Subcutaneous abdominal adipose tissue (tissue), 5 donors: ENCODE data around the gene HNRNPH3.

Experiments used
- H3K27ac ChIP-seq: one replicate; pipeline ENCODE4 v1.7.0; 2013; ENCODE audit warnings: low read depth, mild to moderate bottlenecking, inconsistent platforms, low read length, moderate library complexity
- H3K27me3 ChIP-seq, 5 donors: one replicate each; pipeline ENCODE4 v1.7.0; 2013; ENCODE audit warnings: low read length in 5 of 5, inconsistent platforms in 1 of 5; ENCODE audit not compliant: control insufficient read depth in 5 of 5, insufficient read depth in 4 of 5
- H3K36me3 ChIP-seq, 5 donors: one replicate each; pipeline ENCODE4 v1.7.0; 2013; ENCODE audit warnings: low read length in 5 of 5; ENCODE audit not compliant: control insufficient read depth in 5 of 5, insufficient read depth in 5 of 5
- H3K4me1 ChIP-seq, 5 donors: one replicate each; pipeline ENCODE4 v1.7.0; 2013; ENCODE audit warnings: low read length in 5 of 5, mild to moderate bottlenecking in 3 of 5, moderate library complexity in 1 of 5; ENCODE audit not compliant: control insufficient read depth in 5 of 5, insufficient read depth in 5 of 5
- H3K4me3 ChIP-seq, 5 donors: one replicate each; pipeline ENCODE4 v1.7.0; 2013; ENCODE audit warnings: low read length in 5 of 5, low read depth in 1 of 5
- H3K9ac ChIP-seq, 5 donors: one replicate each; pipeline ENCODE4 v1.7.0; 2013; ENCODE audit warnings: low read length in 5 of 5, mild to moderate bottlenecking in 4 of 5, moderate library complexity in 3 of 5
- H3K9me3 ChIP-seq, 5 donors: one replicate each; pipeline ENCODE4 v1.7.0; 2013; ENCODE audit warnings: low read length in 5 of 5; ENCODE audit not compliant: control insufficient read depth in 5 of 5
- donor health status: healthy.
- donor health status: healthy.
- donor health status: healthy.
- donor health status: healthy.
- donor health status: healthy.

HNRNPH3 gene

GRCh38 chr10:68345621-68346020 lies 13.8 kb downstream of the HNRNPH3 start:
- Histone ChIP-seq H3K27me3 (no peaks in the 10 kb centered on the region), H3K9me3 (no peaks in the 10 kb centered on the region), H3K36me3 (peaks cover 42 to 68% (median 49%) of the 10 kb centered on the region in 5 donors), H3K9ac (no peak overlapping the region), H3K27ac (no peak overlapping the region), H3K4me3 (no peak overlapping the region), H3K4me1 (no peaks in the 10 kb centered on the region)

- Histone ChIP-seq H3K36me3 (peaks cover 32 to 57% (median 38%) of the 10 kb centered on the region in 5 donors), H3K9me3 (no peaks in the 10 kb centered on the region), H3K27me3 (no peaks in the 10 kb centered on the region), H3K9ac (no peak overlapping the region), H3K27ac (no peak overlapping the region), H3K4me3 (no peak overlapping the region), H3K4me1 (no peaks in the 10 kb centered on the region)
These were observed 14.9 kb downstream of the HNRNPH3 start for GRCh38 chr10:68346774-68347173.

- no peak overlapping the region for H3K9ac ChIP-seq
- no peaks in the 10 kb centered on the region for H3K27me3 ChIP-seq
- no peak overlapping the region for H3K4me3 ChIP-seq
- no peaks in the 10 kb centered on the region for H3K4me1 ChIP-seq
- peaks cover 23 to 53% (median 35%) of the 10 kb centered on the region in 5 donors for H3K36me3 ChIP-seq
- H3K9me3 ChIP-seq = no peaks in the 10 kb centered on the region
- no peak overlapping the region for H3K27ac ChIP-seq
These were observed 16.4 kb downstream of the HNRNPH3 start for GRCh38 chr10:68348265-68348741.

GRCh38 chr10:68353537-68353936 lies 21.7 kb downstream of the HNRNPH3 start:
- no peak overlapping the region for H3K4me3 ChIP-seq
- no peaks in the 10 kb centered on the region for H3K27me3 ChIP-seq
- no peak overlapping the region for H3K9ac ChIP-seq
- H3K36me3 ChIP-seq = peaks cover 15 to 57% (median 34%) of the 10 kb centered on the region in 5 donors
- H3K9me3 ChIP-seq = no peaks in the 10 kb centered on the region
- no peaks in the 10 kb centered on the region for H3K4me1 ChIP-seq
- H3K27ac ChIP-seq = no peak overlapping the region

GRCh38 chr10:68359189-68359588 lies 27.3 kb downstream of the HNRNPH3 start:
- Histone ChIP-seq H3K27ac (no peak overlapping the region), H3K4me1 (no peaks in the 10 kb centered on the region), H3K9me3 (no peaks in the 10 kb centered on the region), H3K9ac (no peak overlapping the region), H3K36me3 (peaks cover 18 to 60% (median 38%) of the 10 kb centered on the region in 5 donors), H3K27me3 (no peaks in the 10 kb centered on the region), H3K4me3 (no peak overlapping the region)

- Histone ChIP-seq H3K36me3 (peaks cover 16 to 56% (median 29%) of the 10 kb centered on the region in 5 donors), H3K9ac (no peak overlapping the region), H3K9me3 (no peaks in the 10 kb centered on the region), H3K4me3 (no peak overlapping the region), H3K27ac (no peak overlapping the region), H3K4me1 (no peaks in the 10 kb centered on the region), H3K27me3 (no peaks in the 10 kb centered on the region)
These were observed 30.7 kb downstream of the HNRNPH3 start for GRCh38 chr10:68362590-68362989.

GRCh38 chr10:68364101-68364886 lies 32.4 kb downstream of the HNRNPH3 start:
- Histone ChIP-seq H3K9me3 (no peaks in the 10 kb centered on the region), H3K27me3 (no peaks in the 10 kb centered on the region), H3K4me3 (no peak overlapping the region), H3K9ac (no peak overlapping the region), H3K4me1 (no peaks in the 10 kb centered on the region), H3K27ac (no peak overlapping the region), H3K36me3 (peaks cover 12 to 44% (median 30%) of the 10 kb centered on the region in 5 donors)

GRCh38 chr10:68365611-68366010 lies 33.7 kb downstream of the HNRNPH3 start:
- Histone ChIP-seq H3K36me3 (peaks cover 12 to 49% (median 32%) of the 10 kb centered on the region in 5 donors), H3K4me1 (no peaks in the 10 kb centered on the region), H3K9ac (no peak overlapping the region), H3K27me3 (no peaks in the 10 kb centered on the region), H3K4me3 (no peak overlapping the region), H3K9me3 (no peaks in the 10 kb centered on the region), H3K27ac (no peak overlapping the region)

GRCh38 chr10:68366600-68366999 lies 34.7 kb downstream of the HNRNPH3 start:
- Histone ChIP-seq H3K27me3 (no peaks in the 10 kb centered on the region), H3K27ac (no peak overlapping the region), H3K36me3 (peaks cover 8 to 45% (median 30%) of the 10 kb centered on the region in 5 donors), H3K4me1 (no peaks in the 10 kb centered on the region), H3K9me3 (peaks cover 0 to 3% (median 0%) of the 10 kb centered on the region in 5 donors), H3K4me3 (no peak overlapping the region), H3K9ac (no peak overlapping the region)

GRCh38 chr10:68367121-68367520 lies 35.3 kb downstream of the HNRNPH3 start:
- Histone ChIP-seq H3K36me3 (peaks cover 8 to 45% (median 30%) of the 10 kb centered on the region in 5 donors), H3K9ac (no peak overlapping the region), H3K4me1 (no peaks in the 10 kb centered on the region), H3K4me3 (no peak overlapping the region), H3K9me3 (peaks cover 0 to 9% (median 0%) of the 10 kb centered on the region in 5 donors), H3K27ac (no peak overlapping the region), H3K27me3 (no peaks in the 10 kb centered on the region)
